Activated CD8-positive, alpha-beta T cell treated with anti-CD3 and anti-CD28 coated beads, Interleukin-2, amount 10 ng/mL, durations not matched to agents 7 days and 5 days (primary cell): ENCODE data around the gene TARBP2. TPM values are rescaled to one million over a fixed set of nuclear protein-coding genes. Genes with fewer than 3 reads are reported as not detected.
"Not testable (repeated sequence)": the region's sequence is repeated elsewhere in the genome, so short reads cannot be mapped to it uniquely, and the experiment has no call there.

Experiments
- ATAC-seq: fragments of 150-1000 bp; cut with Tn5 transposase; one replicate; pipeline ENCODE4 v1.10.0; 2021; ENCODE audit warnings: moderate library complexity
- CTCF ChIA-PET: fragments of 350-600 bp; sonication (Branson Sonifier 250); formaldehyde crosslinking; loops from one replicate; lab custom pipeline; 2021; ENCODE audit warnings: antibody characterized with exemption; lab: Charles Lee
- POLR2A ChIA-PET: fragments of 350-600 bp; sonication (Branson Sonifier 250); formaldehyde crosslinking; loops from one replicate; lab custom pipeline; 2021; ENCODE audit warnings: antibody characterized with exemption; lab: Charles Lee
- DNase-seq: peaks from one replicate; pipeline ENCODE4 v3.0.0-alpha.2; 2020
- H3K27ac Mint-ChIP-seq: one replicate; pipeline ENCODE4 v1.8.0; 2021; ENCODE audit warnings: mild to moderate bottlenecking, mixed read lengths
- H3K27me3 Mint-ChIP-seq: one replicate; pipeline ENCODE4 v1.8.0; 2021; ENCODE audit warnings: low read depth, mixed read lengths
- H3K36me3 Mint-ChIP-seq: one replicate; pipeline ENCODE4 v1.8.0; 2021; ENCODE audit warnings: low read depth, mixed read lengths
- H3K4me1 Mint-ChIP-seq: one replicate; pipeline ENCODE4 v1.8.0; 2021; ENCODE audit warnings: low read depth, mixed read lengths
- H3K4me3 Mint-ChIP-seq: one replicate; pipeline ENCODE4 v1.8.0; 2021; ENCODE audit warnings: mild to moderate bottlenecking, mixed read lengths
- H3K9me3 Mint-ChIP-seq: one replicate; pipeline ENCODE4 v1.8.0; 2022; ENCODE audit warnings: mixed read lengths; ENCODE audit not compliant: insufficient read depth
- total RNA-seq, 2 experiments: library from RNA; stranded (reverse); gene quantifications; one replicate each; pipeline ENCODE4 v1.2.3, GENCODE V29; 2021

Gene TARBP2
- total RNA-seq, 2 experiments from 2014 or later, result 30.3 to 36.9 TPM

DNA sequence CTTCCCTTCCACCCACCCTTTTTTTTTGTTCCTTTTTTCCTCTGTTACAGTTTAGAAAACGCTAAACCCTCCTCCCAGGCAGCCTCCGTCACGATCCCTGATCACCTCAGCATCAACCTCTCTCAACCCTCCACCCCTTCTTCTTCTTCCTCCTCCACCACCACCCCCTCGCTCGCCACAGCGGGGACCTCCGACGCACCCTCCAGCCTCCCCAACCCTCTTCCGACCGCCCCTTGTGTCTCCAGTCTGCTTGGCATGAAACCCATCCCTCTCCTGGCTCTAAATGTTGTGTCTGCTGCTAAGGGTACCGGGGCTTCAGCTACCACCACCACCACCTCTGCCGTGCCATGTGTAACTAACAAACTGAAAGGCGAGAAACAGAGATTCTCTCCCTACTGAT, 26.3 kb upstream of the TARBP2 start:
- ATAC-seq, result peak; percentile 12

DNA sequence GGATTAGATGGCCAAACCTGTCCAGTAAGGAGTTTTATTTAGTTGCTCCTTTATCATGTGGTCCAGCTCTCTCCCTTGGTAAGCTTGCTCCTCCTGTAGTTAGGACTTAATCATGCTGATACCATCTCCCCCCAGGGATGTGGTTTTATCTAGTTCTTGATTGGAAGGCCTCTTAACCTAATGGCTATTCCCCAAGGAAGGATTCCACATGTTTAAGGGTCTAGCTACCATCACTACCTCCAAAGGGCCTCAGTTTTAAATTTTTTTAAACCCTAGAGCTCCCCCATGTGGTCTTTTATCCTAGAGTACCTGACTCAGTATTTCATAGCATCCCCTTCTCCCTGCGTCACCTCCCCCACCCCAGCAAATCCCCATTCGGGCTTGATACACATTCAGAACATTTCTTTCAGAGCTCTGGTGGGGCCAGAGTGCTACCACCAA, 24.3 kb upstream of the TARBP2 start:
- Mint-ChIP-seq H3K4me3 (no peak overlapping the region), H3K27me3 (no peaks in the 10 kb centered on the region), H3K4me1 (peaks cover 40% of the 10 kb centered on the region), H3K27ac (peak overlapping the region; percentile 43), H3K9me3 (no peaks in the 10 kb centered on the region), H3K36me3 (peaks cover 82% of the 10 kb centered on the region)
- CTCF ChIA-PET, result interaction anchor here (0.8 to 8.6 kb wide), 19 partner anchors 8 to 199 kb away, joined by 3 to 78 read pairs (median 7); partner anchors contain the start of genes AAAS, ATP5MC2, MAP3K12 and TARBP2
- POLR2A ChIA-PET, result interaction anchor here (0.5 to 2.7 kb wide), 7 partner anchors 21 to 110 kb away, joined by 3 to 16 read pairs (median 6); partner anchors contain the start of genes MAP3K12, SP1 and TARBP2
- ATAC-seq (no peak), DNase-seq (no peak)

More for the DNA sequence above, 26.3 kb upstream of the TARBP2 start:
- POLR2A ChIA-PET, result interaction anchor here (0.5 to 2.7 kb wide), 6 partner anchors 8 to 24 kb away, joined by 4 to 16 read pairs (median 6); partner anchors contain the start of gene MAP3K12
- Mint-ChIP-seq H3K4me3 (no peak overlapping the region), H3K27ac (peak overlapping the region; percentile 35), H3K9me3 (no peaks in the 10 kb centered on the region), H3K27me3 (no peaks in the 10 kb centered on the region), H3K36me3 (peaks cover 82% of the 10 kb centered on the region), H3K4me1 (peaks cover 48% of the 10 kb centered on the region)
- CTCF ChIA-PET, result interaction anchor here (0.7 to 8.6 kb wide), 10 partner anchors 14 to 241 kb away, joined by 3 to 78 read pairs (median 9); partner anchors contain the start of genes AAAS, MAP3K12 and TARBP2
- DNase-seq, result no peak

DNA sequence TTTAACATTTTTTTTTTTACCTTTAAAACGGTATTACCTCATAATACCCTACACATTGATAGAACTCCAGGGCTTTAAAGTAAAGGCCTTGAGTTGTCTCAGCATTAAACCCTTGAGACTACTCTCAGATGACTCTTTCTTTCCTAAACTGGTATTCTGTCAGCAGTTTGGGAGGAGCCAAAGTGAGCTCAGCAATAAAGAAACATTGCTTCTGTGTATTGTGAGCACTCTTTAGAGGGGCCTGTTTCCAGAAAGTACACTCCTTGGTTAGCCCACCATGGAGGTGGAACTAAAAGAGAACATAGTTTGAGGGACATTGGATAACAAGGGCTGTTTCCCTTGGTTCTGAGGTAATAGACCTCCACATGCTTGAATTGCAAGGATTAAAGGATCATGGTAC, 22.2 kb upstream of the TARBP2 start:
- ChIA-PET POLR2A (interaction anchor here (0.7 to 1.0 kb wide), 3 partner anchors 13 to 15 kb away, joined by 3 read pairs; no protein-coding TSS in a partner anchor), CTCF (interaction anchor here (1.0 to 8.6 kb wide), 3 partner anchors 13 to 127 kb away, joined by 3 to 78 read pairs (median 8); no protein-coding TSS in a partner anchor)
- ATAC-seq (no peak), DNase-seq (no peak)
- H3K4me1 Mint-ChIP-seq, result peaks cover 24% of the 10 kb centered on the region
- H3K4me3 Mint-ChIP-seq, result no peak overlapping the region
- peaks cover 78% of the 10 kb centered on the region for H3K36me3 Mint-ChIP-seq
- no peak overlapping the region for H3K27ac Mint-ChIP-seq
- no peaks in the 10 kb centered on the region for H3K9me3 Mint-ChIP-seq
- no peaks in the 10 kb centered on the region for H3K27me3 Mint-ChIP-seq

DNA sequence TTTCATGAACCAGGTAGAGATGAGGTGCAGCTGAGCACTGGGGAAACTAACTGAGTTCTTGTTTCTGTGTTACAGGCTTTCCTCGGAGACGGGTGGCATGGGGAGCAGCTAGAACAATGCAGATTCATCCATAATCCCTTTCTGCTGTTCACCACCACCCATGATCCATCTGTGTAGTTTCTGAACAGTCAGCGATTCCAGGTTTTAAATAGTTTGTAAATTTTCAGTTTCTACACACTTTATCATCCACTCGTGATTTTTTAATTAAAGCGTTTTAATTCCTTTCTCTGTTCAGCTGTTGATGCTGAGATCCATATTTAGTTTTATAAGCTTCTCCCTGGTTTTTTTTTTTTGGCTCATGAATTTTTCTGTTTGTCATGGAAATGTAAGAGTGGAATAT, 21.8 kb upstream of the TARBP2 start:
- Mint-ChIP-seq H3K4me1 (peaks cover 20% of the 10 kb centered on the region), H3K4me3 (no peak overlapping the region), H3K27me3 (no peaks in the 10 kb centered on the region), H3K36me3 (peaks cover 78% of the 10 kb centered on the region), H3K27ac (no peak overlapping the region), H3K9me3 (no peaks in the 10 kb centered on the region)
- CTCF ChIA-PET, result interaction anchor here (8.6 kb wide), 1 partner anchor 31 kb away, joined by 78 read pairs; no protein-coding TSS in a partner anchor
- DNase-seq (no peak), ATAC-seq (no peak)
- POLR2A ChIA-PET, result interaction anchor here (0.8 to 1.0 kb wide), 2 partner anchors 13 to 15 kb away, joined by 3 read pairs; no protein-coding TSS in a partner anchor

DNA sequence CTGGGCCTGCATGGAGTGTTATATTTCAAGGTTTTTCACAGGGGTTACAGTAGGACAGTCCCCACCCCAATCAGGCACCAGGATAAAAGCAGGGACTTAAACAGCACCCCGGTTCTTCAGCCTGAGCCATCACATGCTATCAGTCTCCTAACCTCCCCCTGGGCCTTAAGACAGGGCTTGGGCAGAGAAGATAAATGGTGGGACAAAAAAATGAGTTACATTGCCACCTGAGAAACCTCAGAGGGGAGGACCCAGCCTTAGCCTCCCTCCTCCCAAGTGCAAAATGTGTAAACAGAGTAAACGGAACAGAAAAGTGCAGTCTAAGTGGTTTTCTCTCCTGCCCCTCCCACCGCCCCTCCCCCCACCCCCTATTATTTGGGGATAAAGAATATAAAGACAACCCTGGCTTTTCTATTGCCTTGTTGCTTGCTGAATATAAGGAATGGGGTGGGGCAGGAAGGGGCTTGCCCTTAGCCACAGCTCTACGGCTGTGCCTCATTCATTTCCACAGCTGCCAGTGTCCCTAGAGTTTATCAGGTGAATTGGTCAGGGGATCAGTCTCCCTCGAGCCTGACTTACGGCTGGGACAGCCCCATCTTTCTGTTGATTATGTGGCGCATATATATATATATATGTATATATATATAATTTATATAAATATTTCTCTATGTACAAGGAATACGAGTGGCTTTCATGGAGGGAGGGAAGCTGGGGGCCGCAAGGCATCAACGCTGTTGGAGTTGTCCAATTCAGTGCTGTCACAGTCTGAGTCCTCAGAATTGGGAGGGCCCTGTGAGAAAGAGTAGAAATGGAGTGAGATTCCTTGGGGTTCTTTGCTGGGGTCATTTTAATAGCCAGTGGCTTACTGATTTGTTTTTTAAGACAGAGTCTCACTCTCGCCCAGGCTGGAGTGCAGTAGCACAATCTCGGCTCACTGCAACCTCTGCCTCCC, 20.3 kb upstream of the TARBP2 start:
- Mint-ChIP-seq H3K36me3 (peaks cover 75% of the 10 kb centered on the region), H3K27ac (no peak overlapping the region), H3K4me3 (no peak overlapping the region), H3K27me3 (no peaks in the 10 kb centered on the region), H3K9me3 (no peaks in the 10 kb centered on the region), H3K4me1 (peaks cover 7% of the 10 kb centered on the region)
- ChIA-PET POLR2A (interaction anchor here (0.9 to 1.4 kb wide), 4 partner anchors 9 to 22 kb away, joined by 3 to 5 read pairs (median 3); no protein-coding TSS in a partner anchor), CTCF (interaction anchor here (1.1 to 2.6 kb wide), 8 partner anchors 8 to 195 kb away, joined by 3 to 20 read pairs (median 4); partner anchors contain the start of genes ATP5MC2 and NPFF)
- ATAC-seq (no peak), DNase-seq (no peak)

DNA sequence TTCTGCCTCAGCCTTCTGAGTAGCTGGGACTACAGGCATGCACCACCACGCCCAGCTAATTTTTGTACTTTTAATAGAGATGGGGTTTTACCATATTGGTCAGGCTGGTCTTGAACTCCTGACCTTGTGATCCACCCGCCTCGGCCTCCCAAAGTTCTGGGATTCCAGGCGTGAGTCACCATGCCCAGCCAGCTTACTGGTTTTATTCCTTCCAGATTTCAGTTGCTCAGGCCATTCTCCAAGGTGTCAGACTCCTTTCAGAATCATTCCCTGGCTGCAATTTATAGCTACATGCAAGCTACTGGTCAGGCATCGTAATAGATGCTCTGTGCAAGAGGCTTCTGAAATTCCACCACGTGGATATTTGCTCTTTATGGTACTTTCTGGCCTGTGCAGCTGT, 19.6 kb upstream of the TARBP2 start:
- peaks cover 73% of the 10 kb centered on the region for H3K36me3 Mint-ChIP-seq
- not testable (repeated sequence) for ATAC-seq, DNase-seq

DNA sequence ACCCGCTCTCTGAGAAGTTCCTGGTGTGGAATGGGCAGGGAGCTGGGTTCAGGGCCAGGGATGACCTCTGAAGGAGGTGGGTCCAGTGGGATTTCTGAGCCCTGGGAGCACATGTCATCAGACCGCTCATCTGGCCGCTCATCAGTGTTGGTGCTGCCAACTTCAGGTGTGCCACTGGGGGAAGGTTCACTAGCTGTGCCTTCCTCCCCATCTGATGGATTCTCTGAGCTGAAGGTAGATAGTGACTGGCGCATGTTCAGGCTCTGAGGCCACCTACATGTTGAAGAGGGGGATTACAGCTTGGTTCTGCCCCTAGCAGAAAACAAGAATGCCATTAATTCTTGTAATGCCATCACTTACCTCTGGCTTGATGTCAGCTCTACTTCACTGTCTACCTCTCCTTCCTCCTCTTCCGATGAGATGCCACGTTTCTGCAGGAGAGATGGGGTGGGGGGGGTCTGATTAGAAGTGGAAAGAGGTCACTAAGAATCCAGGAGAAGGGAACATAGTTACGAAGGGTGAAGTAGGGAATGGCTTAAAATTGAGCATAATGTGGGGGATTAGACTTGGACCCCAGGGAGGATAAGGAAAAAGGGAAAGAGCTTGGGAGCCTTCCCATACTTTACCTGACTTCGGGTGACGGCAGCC, 19.0 kb upstream of the TARBP2 start:
- CTCF ChIA-PET, result interaction anchor here (1.0 to 2.6 kb wide), 12 partner anchors 9 to 194 kb away, joined by 3 to 20 read pairs (median 4); partner anchors contain the start of genes ATP5MC2 and NPFF
- POLR2A ChIA-PET, result interaction anchor here (0.8 to 2.2 kb wide), 9 partner anchors 8 to 160 kb away, joined by 3 to 14 read pairs (median 3); partner anchors contain the start of genes AAAS and TARBP2

More for the DNA sequence above, 19.6 kb upstream of the TARBP2 start:
- ChIA-PET POLR2A (interaction anchor here (0.9 to 2.2 kb wide), 5 partner anchors 8 to 22 kb away, joined by 3 to 8 read pairs (median 3); no protein-coding TSS in a partner anchor), CTCF (interaction anchor here (1.0 to 2.6 kb wide), 11 partner anchors 9 to 194 kb away, joined by 3 to 20 read pairs (median 4); partner anchors contain the start of genes ATP5MC2 and NPFF)
- not testable (repeated sequence) for H3K4me1 Mint-ChIP-seq, H3K27me3 Mint-ChIP-seq, H3K27ac Mint-ChIP-seq, H3K4me3 Mint-ChIP-seq, H3K9me3 Mint-ChIP-seq

DNA sequence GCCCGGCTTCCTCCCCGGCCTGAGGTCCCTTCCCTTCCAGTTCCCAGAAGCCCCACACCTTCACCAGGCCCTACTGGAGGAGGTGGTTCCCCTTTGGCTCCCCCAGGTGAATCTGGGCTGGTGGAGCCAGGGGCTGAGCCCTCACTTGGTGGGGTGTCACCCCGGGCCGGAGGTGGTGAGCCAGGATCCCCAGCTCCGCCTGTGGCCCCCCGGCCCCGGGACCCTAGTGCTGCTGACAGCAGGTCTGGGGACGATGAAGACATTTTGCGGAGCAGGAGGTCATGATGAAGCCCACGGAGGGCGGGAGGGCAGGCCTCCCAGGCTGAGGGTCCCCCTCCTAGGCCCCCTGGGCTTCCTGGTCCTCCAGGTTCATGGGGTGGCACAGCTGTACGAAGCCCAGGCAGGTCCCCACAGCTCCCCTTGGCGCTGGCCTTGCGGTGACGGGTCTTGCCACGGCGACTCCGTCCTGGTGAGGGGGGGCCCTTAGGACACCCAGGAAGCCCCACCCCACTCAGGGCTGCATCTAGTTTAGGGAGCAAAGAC, 18.4 kb upstream of the TARBP2 start:
- peaks cover 73% of the 10 kb centered on the region for H3K36me3 Mint-ChIP-seq
- no peak overlapping the region for H3K27ac Mint-ChIP-seq
- no peaks in the 10 kb centered on the region for H3K27me3 Mint-ChIP-seq
- DNase-seq (no peak), ATAC-seq (no peak)
- peaks cover 5% of the 10 kb centered on the region for H3K4me1 Mint-ChIP-seq
- CTCF ChIA-PET, result interaction anchor here (1.0 to 2.6 kb wide), 6 partner anchors 10 to 130 kb away, joined by 3 to 20 read pairs (median 6); partner anchors contain the start of gene NPFF
- POLR2A ChIA-PET, result interaction anchor here (0.8 to 2.2 kb wide), 7 partner anchors 9 to 161 kb away, joined by 3 to 14 read pairs (median 3); partner anchors contain the start of genes AAAS and TARBP2
- H3K9me3 Mint-ChIP-seq, result no peaks in the 10 kb centered on the region
- H3K4me3 Mint-ChIP-seq, result no peak overlapping the region

More for the DNA sequence above, 19.0 kb upstream of the TARBP2 start:
- no peak for ATAC-seq
- Mint-ChIP-seq H3K4me1 (peaks cover 5% of the 10 kb centered on the region), H3K9me3 (no peaks in the 10 kb centered on the region), H3K36me3 (peaks cover 70% of the 10 kb centered on the region), H3K4me3 (no peak overlapping the region), H3K27ac (no peak overlapping the region), H3K27me3 (no peaks in the 10 kb centered on the region)
- no peak for DNase-seq

DNA sequence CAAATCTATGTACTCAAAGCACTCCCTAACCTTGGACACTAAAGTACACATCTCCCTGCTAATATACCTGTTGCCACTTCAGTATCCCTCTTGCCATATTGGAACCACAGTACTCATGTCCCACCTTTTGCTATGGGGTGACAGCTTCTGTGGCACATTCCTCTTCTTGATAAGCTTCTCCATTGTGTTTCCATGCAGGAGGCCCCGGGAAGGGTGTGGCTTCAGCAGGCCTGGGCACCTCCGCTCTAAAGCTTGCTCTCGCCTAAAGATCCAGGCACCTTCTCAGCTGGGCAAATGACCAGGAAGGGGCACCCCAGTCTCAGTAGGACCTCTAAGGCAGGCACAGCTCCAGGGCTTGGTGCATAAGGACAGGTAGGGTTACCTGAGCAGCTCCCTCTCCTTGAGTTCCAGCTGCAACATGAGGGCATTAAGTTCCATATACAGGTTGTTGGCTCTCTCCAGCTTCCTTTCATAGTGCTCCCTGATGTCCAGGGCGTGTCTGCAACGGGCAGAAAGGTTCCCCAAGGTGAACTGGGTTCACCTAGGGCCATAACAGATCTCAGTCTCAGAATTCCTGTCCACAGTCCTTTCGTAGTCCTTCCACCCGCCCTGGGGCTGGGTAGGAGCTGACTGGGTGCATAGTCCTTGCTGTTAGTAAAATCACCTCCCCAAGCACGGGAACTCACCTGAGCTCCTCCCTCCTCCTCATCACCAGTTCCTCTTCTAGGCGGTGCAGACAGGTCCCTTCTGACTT, 17.7 kb upstream of the TARBP2 start:
- Mint-ChIP-seq H3K27me3 (no peaks in the 10 kb centered on the region), H3K9me3 (no peaks in the 10 kb centered on the region), H3K4me3 (no peak overlapping the region), H3K4me1 (peaks cover 5% of the 10 kb centered on the region), H3K36me3 (peaks cover 72% of the 10 kb centered on the region), H3K27ac (peak overlapping the region; percentile 21)
- ChIA-PET CTCF (interaction anchor here (2.6 kb wide), 1 partner anchor 25 kb away, joined by 20 read pairs; the partner anchor contains the start of gene NPFF), POLR2A (interaction anchor here (0.9 to 2.2 kb wide), 6 partner anchors 10 to 162 kb away, joined by 3 to 14 read pairs (median 3); partner anchors contain the start of genes AAAS and TARBP2)
- DNase-seq, result no peak
- ATAC-seq, result peak; percentile 2

DNA sequence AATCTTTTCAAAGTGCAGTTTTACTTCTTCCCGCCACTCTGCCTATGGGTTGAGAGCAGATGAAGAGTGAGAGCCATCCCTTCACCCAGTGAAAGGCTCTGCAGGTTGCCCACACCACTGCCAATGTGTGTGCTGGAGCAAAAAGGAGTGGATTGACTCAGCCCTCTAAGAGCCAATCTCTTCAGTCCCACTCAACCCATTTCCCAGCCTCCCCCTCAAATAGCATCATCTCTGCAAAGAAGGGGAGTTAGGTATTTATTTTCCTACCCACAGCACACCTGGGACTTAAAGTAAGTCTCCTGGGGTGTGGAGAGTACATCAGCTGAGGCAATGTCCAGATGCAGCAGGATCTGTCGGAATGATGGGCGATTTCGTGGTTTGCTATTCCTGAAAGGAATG, 17.1 kb upstream of the TARBP2 start:
- ATAC-seq (peak; percentile 5), DNase-seq (no peak)
- no peaks in the 10 kb centered on the region for H3K9me3 Mint-ChIP-seq
- ChIA-PET CTCF (no interaction called here), POLR2A (interaction anchor here (0.9 to 2.2 kb wide), 2 partner anchors 17 to 28 kb away, joined by 3 to 14 read pairs; partner anchors contain the start of gene TARBP2)
- H3K4me1 Mint-ChIP-seq, result peaks cover 5% of the 10 kb centered on the region
- H3K36me3 Mint-ChIP-seq, result peaks cover 66% of the 10 kb centered on the region
- no peaks in the 10 kb centered on the region for H3K27me3 Mint-ChIP-seq
- H3K27ac Mint-ChIP-seq, result no peak overlapping the region
- no peak overlapping the region for H3K4me3 Mint-ChIP-seq
